CD14-positive monocyte (primary cell): ENCODE data around the gene MBD3. TPM values are rescaled to one million over a fixed set of nuclear protein-coding genes. Genes with fewer than 3 reads are reported as not detected.

Experiments
- DNase-seq, 3 donors: peaks; one replicate each; pipeline ENCODE4 v3.0.0-alpha.2; 2011 to 2022
- H2AFZ ChIP-seq: 2 replicates; pipeline ENCODE4 v1.6.0; 2012; ENCODE audit warnings: mild to moderate bottlenecking, low read depth, low read length, inconsistent platforms; ENCODE audit not compliant: insufficient read depth, poor library complexity, severe bottlenecking
- H3K27ac ChIP-seq, 2 donors: 1 replicate in 1 of 2; 2 replicates in 1 of 2; pipeline ENCODE4 v1.5.1; 2012 to 2013; ENCODE audit warnings: low read length in 2 of 2, control low read depth in 1 of 2, inconsistent platforms in 1 of 2, low read depth in 1 of 2, mild to moderate bottlenecking in 1 of 2
- H3K27me3 ChIP-seq, 2 donors: one replicate each; pipeline versions ENCODE4 v1.6.0 to v1.6.1; 2011 to 2013; ENCODE audit warnings: low read length in 2 of 2; ENCODE audit not compliant: control insufficient read depth in 2 of 2, insufficient read depth in 2 of 2
- H3K36me3 ChIP-seq, 2 donors: replicated peaks in 1 of 2; 1 replicate in 1 of 2; 2 replicates in 1 of 2; pipeline versions ENCODE4 v1.5.1 to v1.6.1; 2012 to 2013; ENCODE audit warnings: low read length in 2 of 2, control low read depth in 1 of 2, inconsistent platforms in 1 of 2, mild to moderate bottlenecking in 1 of 2; ENCODE audit not compliant: insufficient read depth in 2 of 2, control insufficient read depth in 1 of 2
- H3K4me1 ChIP-seq, 2 donors: 1 replicate in 1 of 2; 2 replicates in 1 of 2; pipeline versions ENCODE4 v1.5.1 to v1.6.1; 2012 to 2013; ENCODE audit warnings: low read length in 2 of 2, control low read depth in 1 of 2, inconsistent platforms in 1 of 2, mild to moderate bottlenecking in 1 of 2, moderate library complexity in 1 of 2; ENCODE audit not compliant: insufficient read depth in 2 of 2, control insufficient read depth in 1 of 2
- H3K4me2 ChIP-seq: replicated peaks from 2 replicates; pipeline ENCODE3; 2012; ENCODE audit warnings: low read length, moderate library complexity, mild to moderate bottlenecking; ENCODE audit not compliant: poor library complexity, severe bottlenecking; ENCODE audit errors: extremely low read depth
- H3K4me3 ChIP-seq, 3 experiments: fragments of 200-600 bp in 1 of 3; sonication (generic) in 1 of 3; replicated peaks in 1 of 3; 1 replicate in 2 of 3; 2 replicates in 1 of 3; pipeline ENCODE4 v1.5.1; 2011 to 2013; ENCODE audit warnings: low read length in 3 of 3, mild to moderate bottlenecking in 3 of 3, control low read depth in 2 of 3, low read depth in 2 of 3, inconsistent platforms in 1 of 3, moderate library complexity in 1 of 3
- H3K79me2 ChIP-seq: 2 replicates; pipeline ENCODE4 v1.6.0; 2012; ENCODE audit warnings: mild to moderate bottlenecking, control low read depth, inconsistent platforms, low read length, moderate library complexity; ENCODE audit not compliant: insufficient read depth
- H3K9ac ChIP-seq: 2 replicates; pipeline ENCODE4 v1.6.0; 2017; ENCODE audit warnings: low read length, mild to moderate bottlenecking; ENCODE audit not compliant: insufficient read depth, poor library complexity, severe bottlenecking
- H3K9me3 ChIP-seq, 2 donors: replicated peaks in 1 of 2; 1 replicate in 1 of 2; 2 replicates in 1 of 2; pipeline versions ENCODE4 v1.5.1 to v1.6.1; 2012 to 2013; ENCODE audit warnings: low read length in 2 of 2, control low read depth in 1 of 2; ENCODE audit not compliant: control insufficient read depth in 1 of 2, insufficient read depth in 1 of 2
- H4K20me1 ChIP-seq: 2 replicates; pipeline ENCODE4 v1.6.0; 2012; ENCODE audit warnings: mild to moderate bottlenecking, low read length, control low read depth, moderate library complexity; ENCODE audit not compliant: insufficient read depth
- H3K27ac Mint-ChIP-seq, 7 donors: one replicate each; pipeline ENCODE4 v1.8.0; 2020; ENCODE audit warnings: mild to moderate bottlenecking in 7 of 7, mixed read lengths in 7 of 7, moderate library complexity in 6 of 7, inconsistent platforms in 2 of 7
- H3K27me3 Mint-ChIP-seq, 3 donors: one replicate each; pipeline ENCODE4 v1.8.0; 2021 to 2022; ENCODE audit warnings: low read depth in 3 of 3, mild to moderate bottlenecking in 3 of 3, mixed read lengths in 3 of 3, moderate library complexity in 3 of 3, inconsistent platforms in 1 of 3
- H3K36me3 Mint-ChIP-seq, 2 donors: one replicate each; pipeline ENCODE4 v1.8.0; 2020; ENCODE audit warnings: mixed read lengths in 2 of 2, inconsistent platforms in 1 of 2, mild to moderate bottlenecking in 1 of 2
- H3K4me1 Mint-ChIP-seq: one replicate; pipeline ENCODE4 v1.8.0; 2020; ENCODE audit warnings: mild to moderate bottlenecking, mixed read lengths
- H3K4me3 Mint-ChIP-seq, 2 donors: one replicate each; pipeline ENCODE4 v1.8.0; 2020; ENCODE audit warnings: mild to moderate bottlenecking in 2 of 2, mixed read lengths in 2 of 2, moderate library complexity in 1 of 2
- H3K9me3 Mint-ChIP-seq, 7 donors: one replicate each; pipeline ENCODE4 v1.8.0; 2020 to 2022; ENCODE audit warnings: mixed read lengths in 7 of 7, mild to moderate bottlenecking in 6 of 7, moderate library complexity in 6 of 7, inconsistent platforms in 2 of 7
- CTCF ChIP-seq: fragments of 200-600 bp; IDR thresholded peaks from one replicate; pipeline ENCODE4 v1.8.0; 2022; ENCODE audit warnings: antibody characterized with exemption, mild to moderate bottlenecking
- WGBS: methylation state at CpG from one replicate; pipeline ENCODE4 v1.1.5; 2013; ENCODE audit warnings: missing lambda C conversion rate; ENCODE audit not compliant: insufficient coverage; 5-methylcytosine and 5-hydroxymethylcytosine counted together
- intact Hi-C, 2 donors: fragments of 100-400 bp; cut with micrococcal nuclease; formaldehyde crosslinking; loops; one replicate each; pipeline versions ENCODE4 v1.15.0 to v1.15.1; 2023
- polyA plus RNA-seq, 3 donors: library from polyadenylated mRNA; depleted of rRNA in 1 of 3; unstranded in 2 of 3; stranded (reverse) in 1 of 3; fragments of 300-500 nt in 2 of 3; fragments of >200 nt in 1 of 3; fragmentation: Illumina TruSeq in 2 of 3; gene quantifications; 1 replicate in 2 of 3; 2 replicates in 1 of 3; pipeline ENCODE4 v1.2.3, GENCODE V29; 2012 to 2021

Gene MBD3
- polyA plus RNA-seq, 3 donors: 2.6 to 35.3 (median 4.9) TPM

- WGBS: 98% methylated on average over 16 of the region's 23 CpGs
- Histone ChIP-seq H3K27ac (no peak overlapping the region), H3K4me3 (no peak overlapping the region), H3K27me3 (no peaks in the 10 kb centered on the region), H2AFZ (no peak overlapping the region), H3K4me2 (no peak overlapping the region), H3K4me1 (no peaks in the 10 kb centered on the region), H3K36me3 (peaks cover 31 to 44% of the 10 kb centered on the region in 2 donors), H3K79me2 (no peaks in the 10 kb centered on the region), H4K20me1 (no peaks in the 10 kb centered on the region), H3K9me3 (no peaks in the 10 kb centered on the region), H3K9ac (no peak overlapping the region)
- Mint-ChIP-seq H3K27me3 (peaks cover 0 to 4% (median 0%) of the 10 kb centered on the region in 3 donors), H3K27ac (no peak overlapping the region), H3K9me3 (peaks cover 0 to 3% (median 0%) of the 10 kb centered on the region in 7 donors), H3K4me1 (peaks cover 6% of the 10 kb centered on the region), H3K4me3 (no peak overlapping the region), H3K36me3 (peaks cover 24 to 71% of the 10 kb centered on the region in 2 donors)
- no peak for DNase-seq
- intact Hi-C loops: loop anchor here in 1 of 2 donors (10.0 kb wide), 1 partner anchor 143 kb away; no protein-coding TSS in a partner anchor
- TF ChIP-seq CTCF: no peak
These were observed 28.9 kb upstream of the MBD3 start for GRCh38 chr19:1621574-1621973.

GRCh38 chr19:1621021-1621420 is 28.4 kb upstream of the MBD3 start:
- Histone ChIP-seq H3K27ac (no peak overlapping the region), H3K36me3 (peaks cover 31 to 44% of the 10 kb centered on the region in 2 donors), H4K20me1 (no peaks in the 10 kb centered on the region), H3K4me3 (no peak overlapping the region), H2AFZ (no peak overlapping the region), H3K79me2 (no peaks in the 10 kb centered on the region), H3K27me3 (no peaks in the 10 kb centered on the region), H3K4me2 (no peak overlapping the region), H3K9ac (no peak overlapping the region), H3K9me3 (no peaks in the 10 kb centered on the region), H3K4me1 (no peaks in the 10 kb centered on the region)
- intact Hi-C loops: loop anchor here in 1 of 2 donors (10.0 kb wide), 1 partner anchor 144 kb away; no protein-coding TSS in a partner anchor
- no peak overlapping the region for H3K27ac Mint-ChIP-seq
- peaks cover 6% of the 10 kb centered on the region for H3K4me1 Mint-ChIP-seq
- no peak for TF ChIP-seq CTCF
- no peak overlapping the region for H3K4me3 Mint-ChIP-seq
- peaks cover 25 to 73% of the 10 kb centered on the region in 2 donors for H3K36me3 Mint-ChIP-seq
- H3K9me3 Mint-ChIP-seq: peaks cover 0 to 3% (median 0%) of the 10 kb centered on the region in 7 donors
- 98% methylated on average over 19 of the region's 19 CpGs for WGBS
- DNase-seq: no peak
- H3K27me3 Mint-ChIP-seq: peaks cover 0 to 4% (median 0%) of the 10 kb centered on the region in 3 donors
